ENCODE measurements around the gene CCDC12.

Gene CCDC12

GRCh38 chr3:46962427-46962826 lies 14.1 kb downstream of the CCDC12 start:
- no peaks in the 10 kb centered on the region for H3K27me3 ChIP-seq (ENCODE audit: control insufficient read depth in 1 of 2, insufficient read depth in 1 of 2, low read length in 2 of 2)
- H3K27ac ChIP-seq (ENCODE audit: low read length, poor library complexity, severe bottlenecking), result no peak overlapping the region
- no peak overlapping the region for H3K4me2 ChIP-seq (ENCODE audit: low read length, poor library complexity, severe bottlenecking)
- DNase-seq, result no peak
- H3K9ac ChIP-seq (ENCODE audit: low read length), result no peak overlapping the region
- 73% methylated on average over 1 of the region's 1 CpG for WGBS
- H3K9me3 ChIP-seq (ENCODE audit: control insufficient read depth, low read length), result no peaks in the 10 kb centered on the region
- no peak overlapping the region for H2BK120ac ChIP-seq (ENCODE audit: low read depth, low read length)
- H4K91ac ChIP-seq (ENCODE audit: low read length), result no peak overlapping the region
- H3K14ac ChIP-seq (ENCODE audit: low read length in 2 of 2), result no peak overlapping the region
- no peak overlapping the region for H2AFZ ChIP-seq (ENCODE audit: low read depth, low read length)
- no peak overlapping the region for H2AK5ac ChIP-seq (ENCODE audit: low read length, severe bottlenecking)
- no peak overlapping the region for H3K4ac ChIP-seq (ENCODE audit: low read depth in 1 of 2, low read length in 2 of 2)
- H2BK5ac ChIP-seq (ENCODE audit: low read depth, low read length, poor library complexity, severe bottlenecking), result no peak overlapping the region
- no peak overlapping the region for H2BK12ac ChIP-seq (ENCODE audit: low read length in 2 of 2)
- no peak overlapping the region for H4K8ac ChIP-seq (ENCODE audit: low read length)
- H3K23ac ChIP-seq (ENCODE audit: low read length in 2 of 2), result no peak overlapping the region
- no peak overlapping the region for H3K4me3 ChIP-seq (ENCODE audit: insufficient read depth in 1 of 2, low read depth in 1 of 2, low read length in 2 of 2)
- no peaks in the 10 kb centered on the region for H3K79me1 ChIP-seq (replicated peaks; ENCODE audit: low read length, poor library complexity, severe bottlenecking)
- H3K18ac ChIP-seq (ENCODE audit: low read depth in 1 of 2, low read length in 2 of 2), result no peak overlapping the region
- H2BK15ac ChIP-seq (ENCODE audit: low read depth, poor library complexity, severe bottlenecking), result no peak overlapping the region
- H3K36me3 ChIP-seq (ENCODE audit: control insufficient read depth in 1 of 2, insufficient read depth in 2 of 2, low read depth in 1 of 2, low read length in 2 of 2), result peaks cover 11 to 17% of the 10 kb centered on the region in 2 experiments
- H3K4me1 ChIP-seq (ENCODE audit: control insufficient read depth, insufficient read depth, low read depth, low read length), result peaks cover 33% of the 10 kb centered on the region

DNA sequence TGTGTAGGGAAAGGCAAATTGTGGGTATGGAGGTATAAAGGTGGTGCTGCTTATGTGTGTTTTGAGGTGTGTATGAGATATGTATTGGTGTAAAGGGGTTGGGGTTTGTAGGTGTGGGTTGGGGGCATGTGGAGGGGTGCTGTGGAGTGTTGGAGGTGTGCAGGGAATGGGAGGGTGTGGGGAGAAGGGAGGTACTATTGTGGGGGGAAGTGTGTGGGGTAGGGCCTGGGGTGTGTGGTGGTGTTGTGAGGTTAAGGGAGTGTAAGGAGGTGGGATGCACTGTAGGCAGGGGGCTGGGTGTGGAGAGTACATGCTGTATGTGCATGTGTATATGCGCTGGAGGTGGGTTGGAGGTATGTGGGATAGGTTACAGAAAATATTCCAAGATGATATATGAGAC lies 15.7 kb downstream of the CCDC12 start:
- no peak overlapping the region for H2BK5ac ChIP-seq (ENCODE audit: low read depth, low read length, poor library complexity, severe bottlenecking)
- H4K91ac ChIP-seq (ENCODE audit: low read length), result no peak overlapping the region
- WGBS, result no CpG with 5 or more reads among the region's 1 CpG
- no peak overlapping the region for H3K4me2 ChIP-seq (ENCODE audit: low read length, poor library complexity, severe bottlenecking)
- H2AK5ac ChIP-seq (ENCODE audit: low read length, severe bottlenecking), result no peak overlapping the region
- H2BK15ac ChIP-seq (ENCODE audit: low read depth, poor library complexity, severe bottlenecking), result peak overlapping the region; percentile 91
- peak overlapping the region in 1 of 2 experiments; percentile 28 for H3K18ac ChIP-seq (ENCODE audit: low read depth in 1 of 2, low read length in 2 of 2)
- H2AFZ ChIP-seq (ENCODE audit: low read depth, low read length), result no peak overlapping the region
- H3K4me1 ChIP-seq (ENCODE audit: control insufficient read depth, insufficient read depth, low read depth, low read length), result peaks cover 26% of the 10 kb centered on the region
- H3K27ac ChIP-seq (ENCODE audit: low read length, poor library complexity, severe bottlenecking), result peak overlapping the region; percentile 17
- H4K8ac ChIP-seq (ENCODE audit: low read length), result no peak overlapping the region
- no peaks in the 10 kb centered on the region for H3K27me3 ChIP-seq (ENCODE audit: control insufficient read depth in 1 of 2, insufficient read depth in 1 of 2, low read length in 2 of 2)
- H3K14ac ChIP-seq (ENCODE audit: low read length in 2 of 2), result peak overlapping the region in 1 of 2 experiments; percentile 9
- H2BK12ac ChIP-seq (ENCODE audit: low read length in 2 of 2), result peak overlapping the region in 1 of 2 experiments; percentile 71
- no peak overlapping the region for H2BK120ac ChIP-seq (ENCODE audit: low read depth, low read length)
- H3K4me3 ChIP-seq (ENCODE audit: insufficient read depth in 1 of 2, low read depth in 1 of 2, low read length in 2 of 2), result no peak overlapping the region
- H3K4ac ChIP-seq (ENCODE audit: low read depth in 1 of 2, low read length in 2 of 2), result no peak overlapping the region
- no peaks in the 10 kb centered on the region for H3K79me1 ChIP-seq (replicated peaks; ENCODE audit: low read length, poor library complexity, severe bottlenecking)
- DNase-seq, result no peak
- peak overlapping the region; percentile 53 for H3K9ac ChIP-seq (ENCODE audit: low read length)
- H3K9me3 ChIP-seq (ENCODE audit: control insufficient read depth, low read length), result no peaks in the 10 kb centered on the region
- H3K23ac ChIP-seq (ENCODE audit: low read length in 2 of 2), result no peak overlapping the region
- peaks cover 5 to 16% of the 10 kb centered on the region in 2 experiments for H3K36me3 ChIP-seq (ENCODE audit: control insufficient read depth in 1 of 2, insufficient read depth in 2 of 2, low read depth in 1 of 2, low read length in 2 of 2)

- Histone ChIP-seq H3K4me2 (ENCODE audit: low read length, poor library complexity, severe bottlenecking) (no peak overlapping the region), H2BK12ac (ENCODE audit: low read length in 2 of 2) (no peak overlapping the region), H2BK15ac (ENCODE audit: low read depth, poor library complexity, severe bottlenecking) (no peak overlapping the region), H3K18ac (ENCODE audit: low read depth in 1 of 2, low read length in 2 of 2) (no peak overlapping the region), H4K91ac (ENCODE audit: low read length) (no peak overlapping the region), H3K9ac (ENCODE audit: low read length) (peak overlapping the region; percentile 53), H2AK5ac (ENCODE audit: low read length, severe bottlenecking) (no peak overlapping the region), H2AFZ (ENCODE audit: low read depth, low read length) (no peak overlapping the region), H3K9me3 (ENCODE audit: control insufficient read depth, low read length) (no peaks in the 10 kb centered on the region), H3K4me3 (ENCODE audit: insufficient read depth in 1 of 2, low read depth in 1 of 2, low read length in 2 of 2) (no peak overlapping the region), H3K27me3 (ENCODE audit: control insufficient read depth in 1 of 2, insufficient read depth in 1 of 2, low read length in 2 of 2) (no peaks in the 10 kb centered on the region), H3K23ac (ENCODE audit: low read length in 2 of 2) (no peak overlapping the region), H3K79me1 (replicated peaks; ENCODE audit: low read length, poor library complexity, severe bottlenecking) (no peaks in the 10 kb centered on the region), H3K36me3 (ENCODE audit: control insufficient read depth in 1 of 2, insufficient read depth in 2 of 2, low read depth in 1 of 2, low read length in 2 of 2) (peaks cover 1 to 10% of the 10 kb centered on the region in 2 experiments), H2BK120ac (ENCODE audit: low read depth, low read length) (no peak overlapping the region), H3K27ac (ENCODE audit: low read length, poor library complexity, severe bottlenecking) (peak overlapping the region; percentile 51), H3K4me1 (ENCODE audit: control insufficient read depth, insufficient read depth, low read depth, low read length) (peaks cover 24% of the 10 kb centered on the region), H3K14ac (ENCODE audit: low read length in 2 of 2) (peak overlapping the region in 1 of 2 experiments; percentile 89), H2BK5ac (ENCODE audit: low read depth, low read length, poor library complexity, severe bottlenecking) (no peak overlapping the region), H3K4ac (ENCODE audit: low read depth in 1 of 2, low read length in 2 of 2) (no peak overlapping the region), H4K8ac (ENCODE audit: low read length) (no peak overlapping the region)
- 46% methylated on average over 4 of the region's 4 CpGs for WGBS
- DNase-seq, result peak; percentile 63
Measured at GRCh38 chr3:46960081-46960701, 16.4 kb downstream of the CCDC12 start.

GRCh38 chr3:46959161-46959511 lies 17.4 kb downstream of the CCDC12 start:
- Histone ChIP-seq H2AFZ (ENCODE audit: low read depth, low read length) (no peak overlapping the region), H3K4me1 (ENCODE audit: control insufficient read depth, insufficient read depth, low read depth, low read length) (peaks cover 24% of the 10 kb centered on the region), H3K79me1 (replicated peaks; ENCODE audit: low read length, poor library complexity, severe bottlenecking) (no peaks in the 10 kb centered on the region), H2BK120ac (ENCODE audit: low read depth, low read length) (no peak overlapping the region), H4K91ac (ENCODE audit: low read length) (no peak overlapping the region), H3K4me3 (ENCODE audit: insufficient read depth in 1 of 2, low read depth in 1 of 2, low read length in 2 of 2) (no peak overlapping the region), H3K4me2 (ENCODE audit: low read length, poor library complexity, severe bottlenecking) (no peak overlapping the region), H3K9me3 (ENCODE audit: control insufficient read depth, low read length) (no peaks in the 10 kb centered on the region), H3K27me3 (ENCODE audit: control insufficient read depth in 1 of 2, insufficient read depth in 1 of 2, low read length in 2 of 2) (no peaks in the 10 kb centered on the region), H3K27ac (ENCODE audit: low read length, poor library complexity, severe bottlenecking) (no peak overlapping the region), H3K36me3 (ENCODE audit: control insufficient read depth in 1 of 2, insufficient read depth in 2 of 2, low read depth in 1 of 2, low read length in 2 of 2) (peaks cover 0 to 8% of the 10 kb centered on the region in 2 experiments), H2BK12ac (ENCODE audit: low read length in 2 of 2) (no peak overlapping the region), H3K14ac (ENCODE audit: low read length in 2 of 2) (no peak overlapping the region), H4K8ac (ENCODE audit: low read length) (no peak overlapping the region), H2BK15ac (ENCODE audit: low read depth, poor library complexity, severe bottlenecking) (no peak overlapping the region), H3K9ac (ENCODE audit: low read length) (no peak overlapping the region), H3K23ac (ENCODE audit: low read length in 2 of 2) (no peak overlapping the region), H2AK5ac (ENCODE audit: low read length, severe bottlenecking) (no peak overlapping the region), H2BK5ac (ENCODE audit: low read depth, low read length, poor library complexity, severe bottlenecking) (no peak overlapping the region), H3K18ac (ENCODE audit: low read depth in 1 of 2, low read length in 2 of 2) (no peak overlapping the region), H3K4ac (ENCODE audit: low read depth in 1 of 2, low read length in 2 of 2) (no peak overlapping the region)
- no peak for DNase-seq
- WGBS, result 95% methylated on average over 6 of the region's 6 CpGs
